Measurements from ENCODE around the gene TSPAN18.

TSPAN18 gene

DNA sequence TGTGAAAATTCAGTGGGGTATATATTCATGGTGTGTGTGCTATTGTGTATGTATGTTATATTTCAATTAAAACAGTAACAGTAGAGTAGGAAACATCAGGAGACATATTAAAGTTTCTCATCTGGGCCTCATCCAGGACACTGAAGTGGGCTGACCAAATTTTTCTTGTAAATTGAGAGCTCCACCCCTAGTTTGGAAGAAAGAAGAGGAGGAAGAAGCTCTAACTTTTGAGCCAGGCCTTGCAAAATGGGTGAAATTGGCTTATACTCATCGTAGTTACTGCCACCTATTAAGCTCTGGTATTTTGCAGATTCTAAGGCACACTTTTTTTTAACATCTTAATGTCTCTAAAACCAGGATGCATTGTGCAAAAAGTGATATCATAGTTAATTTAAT, 33.7 kb downstream of the TSPAN18 start:
- no peak overlapping the region for H3K4me3 ChIP-seq (ENCODE audit: low read depth, low read length)
- TF ChIP-seq, protein P1, sequence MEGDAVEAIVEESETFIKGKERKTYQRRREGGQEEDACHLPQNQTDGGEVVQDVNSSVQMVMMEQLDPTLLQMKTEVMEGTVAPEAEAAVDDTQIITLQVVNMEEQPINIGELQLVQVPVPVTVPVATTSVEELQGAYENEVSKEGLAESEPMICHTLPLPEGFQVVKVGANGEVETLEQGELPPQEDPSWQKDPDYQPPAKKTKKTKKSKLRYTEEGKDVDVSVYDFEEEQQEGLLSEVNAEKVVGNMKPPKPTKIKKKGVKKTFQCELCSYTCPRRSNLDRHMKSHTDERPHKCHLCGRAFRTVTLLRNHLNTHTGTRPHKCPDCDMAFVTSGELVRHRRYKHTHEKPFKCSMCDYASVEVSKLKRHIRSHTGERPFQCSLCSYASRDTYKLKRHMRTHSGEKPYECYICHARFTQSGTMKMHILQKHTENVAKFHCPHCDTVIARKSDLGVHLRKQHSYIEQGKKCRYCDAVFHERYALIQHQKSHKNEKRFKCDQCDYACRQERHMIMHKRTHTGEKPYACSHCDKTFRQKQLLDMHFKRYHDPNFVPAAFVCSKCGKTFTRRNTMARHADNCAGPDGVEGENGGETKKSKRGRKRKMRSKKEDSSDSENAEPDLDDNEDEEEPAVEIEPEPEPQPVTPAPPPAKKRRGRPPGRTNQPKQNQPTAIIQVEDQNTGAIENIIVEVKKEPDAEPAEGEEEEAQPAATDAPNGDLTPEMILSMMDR (IDR thresholded peaks at IDR 0.05; ENCODE audit: low read depth, low read length, missing control alignments), result no peak
- DNase-seq (ENCODE audit: low read depth), result no peak
- in situ Hi-C loops (cut with HindIII; ENCODE audit: low sequenced_read_pairs), result no loop called here

- TF ChIP-seq, protein P1 (IDR thresholded peaks at IDR 0.05; ENCODE audit: low read depth, low read length, missing control alignments), result no peak
- peak; percentile 23 for DNase-seq (ENCODE audit: low read depth)
- no peak overlapping the region for H3K4me3 ChIP-seq (ENCODE audit: low read depth, low read length)
- in situ Hi-C loops (cut with HindIII; ENCODE audit: low sequenced_read_pairs), result no loop called here
These were observed 34.3 kb downstream of the TSPAN18 start for GRCh38 chr11:44760917-44761550.

DNA sequence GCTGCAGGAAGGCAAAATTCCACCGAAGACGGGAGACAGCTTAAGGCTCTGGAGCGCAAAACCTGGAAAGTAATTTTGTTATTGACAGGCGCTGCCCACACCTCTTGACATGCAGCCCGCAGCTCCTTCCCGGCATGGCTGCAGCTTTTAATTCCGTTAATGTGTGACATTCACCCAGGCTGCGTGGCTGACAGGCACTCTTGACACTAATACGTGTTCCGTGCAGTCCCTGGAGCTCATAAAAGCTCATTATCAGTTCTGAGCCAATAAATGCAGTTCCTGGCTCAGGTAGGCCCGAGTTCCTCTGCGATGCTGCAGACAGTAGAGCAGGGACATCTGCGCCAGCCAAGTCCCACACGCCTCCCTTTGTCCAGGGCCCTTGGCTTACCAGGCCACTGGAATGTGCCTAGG, 34.8 kb downstream of the TSPAN18 start:
- in situ Hi-C loops (cut with HindIII; ENCODE audit: low sequenced_read_pairs), result no loop called here
- DNase-seq (ENCODE audit: low read depth), result no peak
- H3K4me3 ChIP-seq (ENCODE audit: low read depth, low read length), result no peak overlapping the region
- TF ChIP-seq, protein P1 (IDR thresholded peaks at IDR 0.05; ENCODE audit: low read depth, low read length, missing control alignments), result no peak

DNA sequence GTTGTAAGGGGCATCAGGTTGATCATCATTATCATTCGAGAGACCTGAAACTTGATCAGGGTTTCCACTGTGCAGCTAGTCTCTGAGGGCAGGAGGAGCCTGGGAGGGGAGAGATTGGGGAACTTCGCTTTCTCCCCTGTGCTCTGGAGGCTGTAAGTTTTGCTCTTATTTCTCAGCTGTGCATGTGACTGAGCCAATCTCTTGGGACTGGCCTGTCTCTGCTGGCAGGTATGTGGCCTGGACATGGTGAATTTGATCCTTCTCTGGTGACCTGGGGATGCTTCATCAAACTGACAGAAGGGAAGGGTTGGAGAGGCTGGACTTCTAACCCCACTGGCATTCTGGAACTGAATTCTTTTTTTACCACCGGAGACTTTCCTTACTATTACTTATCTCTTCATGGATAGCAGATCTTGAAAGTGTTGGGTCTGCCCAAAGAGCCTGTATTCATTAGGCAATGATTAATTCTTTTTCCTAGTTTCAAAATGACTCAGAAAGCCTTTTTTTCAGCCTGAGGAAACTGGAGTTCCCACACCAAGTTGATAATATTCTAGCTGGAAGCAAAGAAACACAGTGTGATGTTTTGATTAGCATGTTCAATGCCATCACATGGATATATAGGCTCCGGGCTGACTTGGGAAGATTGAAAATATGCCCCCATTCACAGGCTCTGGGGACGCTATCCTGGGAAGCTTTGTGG, 36.5 kb downstream of the TSPAN18 start:
- TF ChIP-seq, protein P1 (IDR thresholded peaks at IDR 0.05; ENCODE audit: low read depth, low read length, missing control alignments), result no peak
- DNase-seq (ENCODE audit: low read depth), result no peak
- in situ Hi-C loops (cut with HindIII; ENCODE audit: low sequenced_read_pairs), result no loop called here
- no peak overlapping the region for H3K4me3 ChIP-seq (ENCODE audit: low read depth, low read length)

DNA sequence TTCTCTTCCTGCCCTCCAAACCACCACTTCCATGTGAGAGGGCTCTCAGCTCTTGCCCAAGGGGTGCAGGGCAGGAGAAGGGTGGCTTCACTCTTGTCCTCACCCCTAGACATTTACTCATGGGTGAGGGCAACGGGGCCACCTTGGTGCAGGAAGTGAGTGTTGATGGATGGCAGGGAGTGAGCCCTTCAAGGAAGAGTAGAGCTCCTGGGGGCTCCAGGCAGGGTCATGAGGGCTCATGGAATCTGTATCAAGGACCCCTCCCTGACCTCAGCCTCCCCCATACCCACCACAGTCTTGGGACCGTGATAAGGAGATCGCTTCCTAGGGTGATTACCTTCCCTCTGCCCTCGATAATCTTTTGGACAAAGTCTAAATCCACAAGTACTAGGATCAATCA, 37.8 kb downstream of the TSPAN18 start:
- in situ Hi-C loops (cut with HindIII; ENCODE audit: low sequenced_read_pairs), result no loop called here
- no peak overlapping the region for H3K4me3 ChIP-seq (ENCODE audit: low read depth, low read length)
- DNase-seq (ENCODE audit: low read depth), result no peak
- TF ChIP-seq, protein P1 (IDR thresholded peaks at IDR 0.05; ENCODE audit: low read depth, low read length, missing control alignments), result no peak

DNA sequence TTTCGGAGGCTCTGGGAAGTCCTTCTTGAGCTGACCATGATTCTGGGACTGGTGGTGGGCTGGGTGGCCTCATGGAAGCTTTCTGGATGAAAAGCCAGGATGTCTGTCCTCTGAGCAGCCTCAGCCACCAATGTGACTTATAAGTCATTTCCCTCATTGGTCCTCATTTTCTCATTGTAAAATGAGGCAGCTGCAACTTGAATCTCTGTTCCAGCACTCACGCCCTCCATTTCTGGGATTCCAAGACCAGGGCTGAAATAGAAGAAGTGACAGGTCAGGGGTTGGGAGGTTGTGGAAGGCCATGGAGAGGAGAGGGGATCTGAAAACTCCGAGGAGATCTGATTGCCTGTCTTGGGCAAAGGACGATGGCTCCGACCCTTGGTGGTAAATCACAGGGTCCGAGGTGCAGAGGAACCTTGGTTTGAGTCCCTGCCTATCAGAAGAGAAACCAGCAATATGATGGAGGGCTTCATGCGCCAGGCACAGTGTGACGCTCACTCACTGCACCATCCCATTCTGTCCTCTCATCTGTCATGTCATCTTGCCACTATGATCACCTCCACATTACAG, 38.3 kb downstream of the TSPAN18 start:
- in situ Hi-C loops (cut with HindIII; ENCODE audit: low sequenced_read_pairs), result no loop called here

More for the DNA sequence above, 38.3 kb downstream of the TSPAN18 start:
- H3K4me3 ChIP-seq (ENCODE audit: low read depth, low read length), result no peak overlapping the region
- TF ChIP-seq, protein P1 (IDR thresholded peaks at IDR 0.05; ENCODE audit: low read depth, low read length, missing control alignments), result no peak
- DNase-seq (ENCODE audit: low read depth), result no peak
